Tibial nerve (tissue), 4 donors: Measurements from ENCODE around the gene MAP3K14. TPM values are rescaled to one million over a fixed set of nuclear protein-coding genes. Genes with fewer than 3 reads are reported as not detected.

Experiments used
- DNase-seq, 2 donors: peaks; one replicate each; pipeline ENCODE4 v3.0.0-alpha.2; 2019; ENCODE audit warnings: low spot score in 2 of 2
- H3K27ac ChIP-seq, 4 donors: fragments of 200-600 bp; sonication (generic) in 3 of 4; one replicate each; pipeline ENCODE4 v1.5.1; 2017 to 2019; ENCODE audit warnings: mild to moderate bottlenecking in 1 of 4
- H3K27me3 ChIP-seq, 2 donors: fragments of 200-600 bp; sonication (generic) in 1 of 2; one replicate each; pipeline versions ENCODE4 v1.5.1 to v1.6.0; 2017 to 2019
- H3K36me3 ChIP-seq, 3 donors: fragments of 200-600 bp; sonication (generic); one replicate each; pipeline ENCODE4 v1.5.1; 2018 to 2019
- H3K4me1 ChIP-seq, 4 donors: fragments of 200-600 bp; sonication (generic) in 3 of 4; one replicate each; pipeline ENCODE4 v1.5.1; 2017 to 2019
- H3K4me3 ChIP-seq, 4 donors: fragments of 200-600 bp; sonication (generic) in 3 of 4; one replicate each; pipeline ENCODE4 v1.5.1; 2017 to 2019; ENCODE audit warnings: mild to moderate bottlenecking in 1 of 4, moderate library complexity in 1 of 4
- H3K9me3 ChIP-seq, 4 donors: fragments of 200-600 bp; sonication (generic) in 3 of 4; one replicate each; pipeline ENCODE4 v1.5.1; 2017 to 2019
- CTCF ChIP-seq, 5 experiments: fragments of 200-600 bp in 3 of 5; fragments of 450-650 bp in 2 of 5; sonication (generic) in 3 of 5; IDR thresholded peaks; one replicate each; pipeline ENCODE4 v1.5.1; 2016 to 2019; ENCODE audit warnings: antibody characterized with exemption in 5 of 5, mild to moderate bottlenecking in 3 of 5, moderate library complexity in 2 of 5
- EP300 ChIP-seq, 2 donors: sonication (generic); formaldehyde crosslinking; IDR thresholded peaks; one replicate each; pipeline ENCODE4 v1.6.1; 2017; ENCODE audit warnings: antibody characterized with exemption in 2 of 2, mild to moderate bottlenecking in 1 of 2
- POLR2A ChIP-seq, 2 donors: fragments of 450-650 bp; IDR thresholded peaks; one replicate each; pipeline ENCODE4 v1.6.1; 2017; ENCODE audit warnings: antibody characterized with exemption in 2 of 2, mild to moderate bottlenecking in 2 of 2, moderate library complexity in 2 of 2
- WGBS, 2 donors: methylation state at CpG; one replicate each; pipeline ENCODE4 v1.1.5; 2018; 5-methylcytosine and 5-hydroxymethylcytosine counted together
- total RNA-seq, 4 donors: library from RNA; depleted of rRNA; stranded (reverse); fragments of >200 nt; gene quantifications; one replicate each; pipeline ENCODE4 v1.1.0, GENCODE V29; 2016

The MAP3K14 gene
- total RNA-seq, 4 donors from 2014 or later, result 9.6 to 15.6 (median 13.3) TPM

- WGBS, 2 donors, result 71 to 72% methylated on average over 1 of the region's 1 CpG
- H3K4me3 ChIP-seq, result no peak overlapping the region
Observed at GRCh38 chr17:45334231-45334630, 17.4 kb upstream of the MAP3K14 start.

GRCh38 chr17:45333702-45334092 lies 16.9 kb upstream of the MAP3K14 start:
- Histone ChIP-seq H3K4me1 (peaks cover 0 to 10% (median 2%) of the 10 kb centered on the region in 4 donors), H3K27ac (peak overlapping the region in 1 of 4 donors; percentile 9), H3K9me3 (no peaks in the 10 kb centered on the region), H3K36me3 (no peaks in the 10 kb centered on the region), H3K4me3 (no peak overlapping the region), H3K27me3 (no peaks in the 10 kb centered on the region)
- DNase-seq, result no peak
- 82% methylated on average over 4 of the region's 4 CpGs for WGBS, 2 donors
- no peak for TF ChIP-seq EP300 (IDR thresholded peaks at IDR 0.05)
- TF ChIP-seq POLR2A (IDR thresholded peaks at IDR 0.05), result no peak
- no peak for TF ChIP-seq CTCF (IDR thresholded peaks at IDR 0.05)

More at GRCh38 chr17:45334231-45334630, 17.4 kb upstream of the MAP3K14 start:
- Histone ChIP-seq H3K9me3 (no peaks in the 10 kb centered on the region), H3K27me3 (no peaks in the 10 kb centered on the region), H3K4me1 (peaks cover 0 to 16% (median 2%) of the 10 kb centered on the region in 4 donors), H3K36me3 (no peaks in the 10 kb centered on the region), H3K27ac (no peak overlapping the region)
- DNase-seq, result no peak
- TF ChIP-seq EP300 (IDR thresholded peaks at IDR 0.05) (no peak), POLR2A (IDR thresholded peaks at IDR 0.05) (no peak), CTCF (IDR thresholded peaks at IDR 0.05) (no peak)

- Histone ChIP-seq H3K27me3 (no peaks in the 10 kb centered on the region), H3K4me1 (peaks cover 0 to 5% (median 2%) of the 10 kb centered on the region in 4 donors), H3K27ac (peak overlapping the region in 1 of 4 donors; percentile 9), H3K4me3 (no peak overlapping the region), H3K9me3 (no peaks in the 10 kb centered on the region), H3K36me3 (no peaks in the 10 kb centered on the region)
- DNase-seq, result no peak
- WGBS, 2 donors, result 50% methylated on average over 4 of the region's 4 CpGs
- TF ChIP-seq EP300 (IDR thresholded peaks at IDR 0.05), result no peak
- no peak for TF ChIP-seq POLR2A (IDR thresholded peaks at IDR 0.05)
- TF ChIP-seq CTCF (IDR thresholded peaks at IDR 0.05), result no peak
Observed at GRCh38 chr17:45332989-45333701, 16.3 kb upstream of the MAP3K14 start.

- TF ChIP-seq EP300 (IDR thresholded peaks at IDR 0.05) (no peak), CTCF (IDR thresholded peaks at IDR 0.05) (no peak), POLR2A (IDR thresholded peaks at IDR 0.05) (no peak)
- 89 to 90% methylated on average over 5 of the region's 5 CpGs for WGBS, 2 donors
Observed at GRCh38 chr17:45332505-45332904, 15.7 kb upstream of the MAP3K14 start.

GRCh38 chr17:45326626-45327025 lies 9.8 kb upstream of the MAP3K14 start:
- Histone ChIP-seq H3K4me1 (peaks cover 0 to under 1% (median under 1%) of the 10 kb centered on the region in 4 donors), H3K4me3 (no peak overlapping the region), H3K9me3 (no peaks in the 10 kb centered on the region), H3K36me3 (no peaks in the 10 kb centered on the region), H3K27me3 (no peaks in the 10 kb centered on the region), H3K27ac (no peak overlapping the region)
- no peak for DNase-seq
- TF ChIP-seq EP300 (IDR thresholded peaks at IDR 0.05) (no peak), POLR2A (IDR thresholded peaks at IDR 0.05) (no peak), CTCF (IDR thresholded peaks at IDR 0.05) (no peak)
- WGBS, 2 donors, result 83 to 86% methylated on average over 7 of the region's 7 CpGs

More at GRCh38 chr17:45332505-45332904, 15.7 kb upstream of the MAP3K14 start:
- H3K4me1 ChIP-seq, result peaks cover 0 to 4% (median 0%) of the 10 kb centered on the region in 4 donors
- no peaks in the 10 kb centered on the region for H3K27me3 ChIP-seq
- H3K4me3 ChIP-seq, result no peak overlapping the region
- no peak overlapping the region for H3K27ac ChIP-seq
- DNase-seq, result no peak
- H3K9me3 ChIP-seq, result no peaks in the 10 kb centered on the region
- no peaks in the 10 kb centered on the region for H3K36me3 ChIP-seq
